A549 (cell line): Measurements from ENCODE around the gene ATAT1.

Experiments used
- CHD2 ChIP-seq: fragments of 150-350 bp; IDR thresholded peaks from 2 replicates; pipeline ENCODE4 v1.6.1; 2014; ENCODE audit warnings: low read length; ENCODE audit not compliant: partially characterized antibody
- CTCF ChIP-seq: fragments of >200 bp; sonication (Bioruptor Twin); formaldehyde crosslinking; IDR thresholded peaks from 3 replicates; pipeline ENCODE4 v1.5.1; 2016
- EP300 ChIP-seq, 2 experiments: fragments of >200 bp; sonication (Bioruptor Twin); formaldehyde crosslinking; IDR thresholded peaks; 2 replicates in 1 of 2; 3 replicates in 1 of 2; pipeline ENCODE4 v1.6.1; 2016 to 2017
- KDM5A ChIP-seq: fragments of 200-600 bp; sonication (generic); IDR thresholded peaks from 2 replicates; pipeline ENCODE4 v1.6.1; 2016; ENCODE audit warnings: antibody characterized with exemption, mild to moderate bottlenecking
- MYC ChIP-seq: IDR thresholded peaks from 2 replicates; pipeline ENCODE4 v1.6.1; 2012; ENCODE audit warnings: mild to moderate bottlenecking, inconsistent platforms, low read length, improper control_type of control experiment, borderline replicate concordance
- NFE2L2 ChIP-seq: fragments of 150-350 bp; conservative IDR thresholded peaks from 2 replicates; pipeline ENCODE4 v1.6.1; 2014; ENCODE audit warnings: low read length
- NR3C1 ChIP-seq: fragments of >200 bp; sonication (Bioruptor Twin); formaldehyde crosslinking; IDR thresholded peaks from 3 replicates; pipeline ENCODE4 v1.6.1; 2017
- POLR2A ChIP-seq: IDR thresholded peaks from 2 replicates; pipeline ENCODE4 v1.6.1; 2012; ENCODE audit warnings: mild to moderate bottlenecking, low read length
- RAD21 ChIP-seq, 2 experiments: fragments of >200 bp in 1 of 2; sonication (Bioruptor Twin) in 1 of 2; formaldehyde crosslinking in 1 of 2; IDR thresholded peaks in 1 of 2; conservative IDR thresholded peaks in 1 of 2; 2 replicates in 1 of 2; 3 replicates in 1 of 2; pipeline ENCODE4 v1.6.1; 2012 to 2018; ENCODE audit warnings: inconsistent platforms in 1 of 2
- TP53 ChIP-seq: fragments of 250-450 bp; sonication (Bioruptor Pico); IDR thresholded peaks from 2 replicates; pipeline ENCODE4 v1.5.0; 2021; ENCODE audit warnings: mild to moderate bottlenecking, moderate library complexity
- TF ChIP-seq, protein P1 (sequence below): fragments of 250-450 bp; sonication (Bioruptor Pico); IDR thresholded peaks from 2 replicates; pipeline ENCODE4 v1.5.0; 2021; ENCODE audit warnings: mild to moderate bottlenecking, moderate library complexity, borderline replicate concordance
- TF ChIP-seq, protein P2 (sequence below): IDR thresholded peaks from 2 replicates; pipeline ENCODE4 v1.6.1; 2012
- TF ChIP-seq, protein P3 (sequence below): fragments of 150-350 bp; IDR thresholded peaks from 2 replicates; pipeline ENCODE4 v1.6.1; 2014; ENCODE audit warnings: low read depth, mild to moderate bottlenecking, low read length

DNA sequence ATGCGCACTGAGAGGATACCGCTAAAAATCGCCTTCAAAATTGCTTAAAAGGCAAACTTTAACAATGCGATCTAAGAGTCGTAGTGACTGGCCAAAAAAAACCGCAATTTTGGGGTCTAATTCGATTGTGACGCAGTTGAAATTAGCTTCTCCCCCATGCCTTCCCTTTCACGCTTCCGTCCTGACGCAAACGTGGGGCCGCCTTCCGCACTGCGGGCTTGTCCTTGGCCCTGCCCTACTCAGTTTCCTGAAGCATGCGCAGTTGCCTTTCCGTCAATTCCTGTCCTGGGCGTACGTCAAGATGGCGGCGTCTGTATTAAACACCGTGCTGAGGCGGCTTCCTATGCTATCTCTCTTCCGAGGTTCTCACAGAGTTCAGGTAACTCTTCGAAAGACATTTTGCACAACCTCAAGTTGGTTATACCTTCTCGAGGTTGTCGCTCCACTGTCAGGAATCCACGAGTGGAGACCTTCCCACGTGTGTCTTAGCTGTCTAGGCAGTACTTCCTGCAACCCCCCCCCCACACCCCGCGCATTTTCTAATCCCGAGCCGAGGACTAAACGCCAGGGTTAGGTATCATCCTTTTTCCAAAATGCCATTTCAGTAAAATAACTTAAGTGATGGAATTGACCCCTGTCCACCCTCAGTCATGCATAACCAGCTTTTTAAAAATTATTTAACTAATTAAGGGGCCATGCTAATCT, 9.0 kb upstream of the ATAT1 start, which contains the start of gene MRPS18B:
- TF ChIP-seq, protein P1, sequence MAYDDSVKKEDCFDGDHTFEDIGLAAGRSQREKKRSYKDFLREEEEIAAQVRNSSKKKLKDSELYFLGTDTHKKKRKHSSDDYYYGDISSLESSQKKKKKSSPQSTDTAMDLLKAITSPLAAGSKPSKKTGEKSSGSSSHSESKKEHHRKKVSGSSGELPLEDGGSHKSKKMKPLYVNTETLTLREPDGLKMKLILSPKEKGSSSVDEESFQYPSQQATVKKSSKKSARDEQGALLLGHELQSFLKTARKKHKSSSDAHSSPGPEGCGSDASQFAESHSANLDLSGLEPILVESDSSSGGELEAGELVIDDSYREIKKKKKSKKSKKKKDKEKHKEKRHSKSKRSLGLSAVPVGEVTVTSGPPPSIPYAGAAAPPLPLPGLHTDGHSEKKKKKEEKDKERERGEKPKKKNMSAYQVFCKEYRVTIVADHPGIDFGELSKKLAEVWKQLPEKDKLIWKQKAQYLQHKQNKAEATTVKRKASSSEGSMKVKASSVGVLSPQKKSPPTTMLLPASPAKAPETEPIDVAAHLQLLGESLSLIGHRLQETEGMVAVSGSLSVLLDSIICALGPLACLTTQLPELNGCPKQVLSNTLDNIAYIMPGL (CRISPR knock-in tag): no peak
- TF ChIP-seq POLR2A (peak; percentile 79), CTCF (no peak), EP300 (IDR thresholded peaks at IDR 0.05) (no peak), CHD2 (no peak), KDM5A (peak; percentile 81), NFE2L2 (no peak), MYC (peak; percentile 73; the same call in 1 of the 2 replicates), RAD21 (conservative IDR thresholded peaks at IDR 0.05 in 1 of 2, IDR thresholded peaks at IDR 0.05 in 1 of 2) (no peak), TP53 (no peak), NR3C1 (no peak)
- TF ChIP-seq, protein P2, sequence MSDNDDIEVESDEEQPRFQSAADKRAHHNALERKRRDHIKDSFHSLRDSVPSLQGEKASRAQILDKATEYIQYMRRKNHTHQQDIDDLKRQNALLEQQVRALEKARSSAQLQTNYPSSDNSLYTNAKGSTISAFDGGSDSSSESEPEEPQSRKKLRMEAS: peak; percentile 73
- TF ChIP-seq, protein P3, sequence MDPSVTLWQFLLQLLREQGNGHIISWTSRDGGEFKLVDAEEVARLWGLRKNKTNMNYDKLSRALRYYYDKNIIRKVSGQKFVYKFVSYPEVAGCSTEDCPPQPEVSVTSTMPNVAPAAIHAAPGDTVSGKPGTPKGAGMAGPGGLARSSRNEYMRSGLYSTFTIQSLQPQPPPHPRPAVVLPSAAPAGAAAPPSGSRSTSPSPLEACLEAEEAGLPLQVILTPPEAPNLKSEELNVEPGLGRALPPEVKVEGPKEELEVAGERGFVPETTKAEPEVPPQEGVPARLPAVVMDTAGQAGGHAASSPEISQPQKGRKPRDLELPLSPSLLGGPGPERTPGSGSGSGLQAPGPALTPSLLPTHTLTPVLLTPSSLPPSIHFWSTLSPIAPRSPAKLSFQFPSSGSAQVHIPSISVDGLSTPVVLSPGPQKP: no peak
